B cell (primary cell): ENCODE data around the gene CAMTA1.

Experiments
- EZH2 ChIP-seq: IDR thresholded peaks from 2 replicates; pipeline ENCODE4 v1.6.1; 2012; ENCODE audit warnings: borderline replicate concordance, low read depth, mild to moderate bottlenecking, moderate library complexity, low read length; ENCODE audit not compliant: insufficient read depth, poor library complexity, severe bottlenecking
- TF ChIP-seq, protein P1 (sequence below): fragments of 200-600 bp; IDR thresholded peaks from one replicate; pipeline ENCODE4 v1.8.0; 2022; ENCODE audit warnings: antibody characterized with exemption, mild to moderate bottlenecking

DNA sequence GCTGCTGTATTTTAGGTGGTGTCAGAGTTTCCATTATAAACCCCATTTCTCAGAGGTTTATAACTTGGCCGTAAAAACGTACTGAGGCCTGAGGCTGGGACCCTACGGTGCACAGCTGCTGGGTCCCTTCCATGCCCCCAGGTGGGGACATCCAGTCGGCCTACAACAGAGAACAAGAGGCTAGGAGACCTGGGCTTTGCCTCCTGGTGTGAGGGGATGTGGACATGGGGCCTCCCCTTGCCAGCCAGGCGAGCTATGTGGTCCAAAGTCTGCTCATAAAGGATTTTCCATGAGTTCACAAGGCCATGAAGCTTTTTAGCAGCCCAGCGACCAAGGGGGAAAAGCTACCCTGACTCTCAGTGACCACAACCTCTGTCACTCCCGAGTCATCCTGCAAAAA is 724.3 kb downstream of the CAMTA1 start:
- no peak for TF ChIP-seq EZH2
- TF ChIP-seq, protein P1, sequence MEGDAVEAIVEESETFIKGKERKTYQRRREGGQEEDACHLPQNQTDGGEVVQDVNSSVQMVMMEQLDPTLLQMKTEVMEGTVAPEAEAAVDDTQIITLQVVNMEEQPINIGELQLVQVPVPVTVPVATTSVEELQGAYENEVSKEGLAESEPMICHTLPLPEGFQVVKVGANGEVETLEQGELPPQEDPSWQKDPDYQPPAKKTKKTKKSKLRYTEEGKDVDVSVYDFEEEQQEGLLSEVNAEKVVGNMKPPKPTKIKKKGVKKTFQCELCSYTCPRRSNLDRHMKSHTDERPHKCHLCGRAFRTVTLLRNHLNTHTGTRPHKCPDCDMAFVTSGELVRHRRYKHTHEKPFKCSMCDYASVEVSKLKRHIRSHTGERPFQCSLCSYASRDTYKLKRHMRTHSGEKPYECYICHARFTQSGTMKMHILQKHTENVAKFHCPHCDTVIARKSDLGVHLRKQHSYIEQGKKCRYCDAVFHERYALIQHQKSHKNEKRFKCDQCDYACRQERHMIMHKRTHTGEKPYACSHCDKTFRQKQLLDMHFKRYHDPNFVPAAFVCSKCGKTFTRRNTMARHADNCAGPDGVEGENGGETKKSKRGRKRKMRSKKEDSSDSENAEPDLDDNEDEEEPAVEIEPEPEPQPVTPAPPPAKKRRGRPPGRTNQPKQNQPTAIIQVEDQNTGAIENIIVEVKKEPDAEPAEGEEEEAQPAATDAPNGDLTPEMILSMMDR, result no peak
